Activated T-cell treated with anti-CD3 and anti-CD28 coated beads for 24 hours (primary cell): ENCODE results near the gene UNCX.
"Not testable (repeated sequence)": the region's sequence is repeated elsewhere in the genome, so short reads cannot be mapped to it uniquely, and the experiment has no call there.

Experiments
- DNase-seq: peaks from one replicate; pipeline ENCODE4 v3.0.0-alpha.2; 2020; ENCODE audit warnings: low read depth

The UNCX gene

GRCh38 chr7:1257863-1258262, 25.2 kb downstream of the UNCX start:
- DNase-seq: no peak

GRCh38 chr7:1259621-1260243, 27.1 kb downstream of the UNCX start:
- DNase-seq: no peak

- DNase-seq: no peak
These were observed 27.6 kb downstream of the UNCX start for GRCh38 chr7:1260244-1260635.

GRCh38 chr7:1261036-1261435, 28.4 kb downstream of the UNCX start:
- DNase-seq: not testable (repeated sequence)

- no peak for DNase-seq
These were observed 29.8 kb downstream of the UNCX start for GRCh38 chr7:1262441-1262840.

GRCh38 chr7:1263391-1263951, 30.8 kb downstream of the UNCX start:
- no peak for DNase-seq

GRCh38 chr7:1264345-1265280, 31.9 kb downstream of the UNCX start:
- no peak for DNase-seq

GRCh38 chr7:1267016-1267900, 34.6 kb downstream of the UNCX start:
- no peak for DNase-seq

- no peak for DNase-seq
These were observed 35.6 kb downstream of the UNCX start for GRCh38 chr7:1268076-1268815.

GRCh38 chr7:1268866-1269265, 36.2 kb downstream of the UNCX start:
- no peak for DNase-seq

GRCh38 chr7:1269336-1269890, 36.7 kb downstream of the UNCX start:
- no peak for DNase-seq

GRCh38 chr7:1270181-1270580, 37.5 kb downstream of the UNCX start:
- DNase-seq: no peak

GRCh38 chr7:1271046-1271445, 38.4 kb downstream of the UNCX start:
- no peak for DNase-seq

- no peak for DNase-seq
These were observed 39.0 kb downstream of the UNCX start for GRCh38 chr7:1271656-1272055.

- not testable (repeated sequence) for DNase-seq
These were observed 39.5 kb downstream of the UNCX start for GRCh38 chr7:1272136-1272535.

- no peak for DNase-seq
These were observed 41.6 kb downstream of the UNCX start for GRCh38 chr7:1274121-1274875.

GRCh38 chr7:1274876-1275375, 42.3 kb downstream of the UNCX start:
- no peak for DNase-seq

GRCh38 chr7:1275451-1276381, 43.0 kb downstream of the UNCX start:
- no peak for DNase-seq

GRCh38 chr7:1276626-1277175, 44.0 kb downstream of the UNCX start:
- DNase-seq: no peak
